Erythroblast (primary cell): ENCODE measurements around the gene FLNA.

Source experiments
- GATA1 ChIP-seq: IDR thresholded peaks from 2 replicates; pipeline ENCODE4 v1.6.1; 2011; ENCODE audit warnings: low read depth, mild to moderate bottlenecking, control low read depth, low read length, moderate library complexity
- POLR2A ChIP-seq: IDR thresholded peaks from 2 replicates; pipeline ENCODE4 v1.6.1; 2011; ENCODE audit warnings: mild to moderate bottlenecking, low read length

GRCh38 chrX:154332561-154332960 lies 41.9 kb downstream of the FLNA start:
- TF ChIP-seq POLR2A = no peak
- no peak for TF ChIP-seq GATA1
